Fibroblast of skin of right quadriceps (primary cell): ENCODE measurements around the gene HRCT1.
"Not testable (repeated sequence)": the region's sequence is repeated elsewhere in the genome, so short reads cannot be mapped to it uniquely, and the experiment has no call there.

Source experiments
- DNase-seq: peaks from one replicate; pipeline ENCODE4 v3.0.0-alpha.2; 2013

The HRCT1 gene

DNA sequence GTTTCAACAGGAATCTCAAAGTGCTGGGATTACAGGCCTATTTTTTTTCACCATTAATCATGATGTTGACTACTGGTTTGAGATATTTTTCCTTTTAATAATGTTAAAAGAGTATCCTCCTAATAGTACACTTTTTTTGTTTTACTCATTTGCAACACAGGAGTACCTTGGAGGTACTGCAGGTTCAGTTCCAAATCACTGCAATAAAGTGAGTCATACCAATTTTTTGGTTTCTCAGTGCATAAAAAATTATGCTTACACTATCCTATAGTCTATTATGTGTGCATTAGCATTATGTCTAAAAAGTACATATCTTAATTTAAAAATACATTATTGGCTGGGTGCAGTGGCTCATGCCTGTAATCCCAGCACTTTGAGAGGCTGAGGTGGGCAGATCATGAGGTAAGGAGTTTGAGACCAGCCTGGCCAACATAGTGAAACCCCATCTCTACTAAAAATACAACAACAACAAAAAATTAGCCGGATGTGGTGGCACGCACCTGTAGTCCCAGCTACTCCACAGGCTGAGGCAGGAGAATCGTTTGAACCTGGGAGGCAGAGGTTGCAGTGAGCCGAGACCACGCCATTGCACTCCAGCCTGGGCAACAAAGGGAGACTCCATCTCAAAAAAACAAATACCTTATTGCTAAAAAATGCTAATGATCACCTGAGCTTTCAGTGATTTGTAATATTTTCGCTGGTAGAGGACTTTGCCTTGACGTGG is 8.5 kb upstream of the HRCT1 start:
- DNase-seq: not testable (repeated sequence)

DNA sequence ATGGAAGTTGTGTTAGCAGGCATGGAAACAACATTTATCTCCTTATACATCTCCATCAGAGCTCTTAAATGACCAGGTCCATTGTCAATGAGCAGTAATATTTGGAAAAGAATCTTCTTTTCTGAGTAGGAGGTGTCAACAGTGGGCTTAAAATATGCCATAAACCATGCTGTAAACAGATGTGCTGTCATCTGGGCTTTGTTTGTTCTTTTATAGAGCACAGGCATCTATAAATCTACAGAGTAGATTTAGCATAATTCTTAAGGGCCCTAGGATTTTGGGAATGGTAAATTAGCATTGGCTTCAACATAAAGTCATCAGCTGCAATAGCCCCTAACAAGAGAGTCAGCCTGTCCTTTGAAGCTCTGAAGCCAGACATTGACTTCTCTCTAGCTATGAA is 7.7 kb upstream of the HRCT1 start:
- no peak for DNase-seq

DNA sequence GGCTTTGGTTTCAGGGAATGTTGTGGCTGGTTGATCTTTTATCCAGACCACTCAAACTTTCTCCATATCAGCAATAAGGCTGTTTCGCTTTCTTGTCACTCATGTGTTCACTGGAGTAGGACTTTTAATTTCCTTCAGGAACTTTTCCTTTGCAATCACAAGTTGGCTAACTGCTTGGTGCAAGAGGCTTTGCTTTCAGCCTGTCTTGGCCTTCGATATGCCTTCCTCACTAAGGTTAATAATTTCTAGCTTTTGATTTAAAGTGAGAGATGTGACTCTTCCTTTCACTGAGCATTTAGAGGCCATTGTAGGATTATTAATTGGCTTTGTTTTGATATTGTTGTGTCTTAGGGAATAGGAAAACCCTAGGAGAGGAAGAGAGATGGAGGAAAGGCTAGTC is 7.0 kb upstream of the HRCT1 start:
- DNase-seq: no peak

DNA sequence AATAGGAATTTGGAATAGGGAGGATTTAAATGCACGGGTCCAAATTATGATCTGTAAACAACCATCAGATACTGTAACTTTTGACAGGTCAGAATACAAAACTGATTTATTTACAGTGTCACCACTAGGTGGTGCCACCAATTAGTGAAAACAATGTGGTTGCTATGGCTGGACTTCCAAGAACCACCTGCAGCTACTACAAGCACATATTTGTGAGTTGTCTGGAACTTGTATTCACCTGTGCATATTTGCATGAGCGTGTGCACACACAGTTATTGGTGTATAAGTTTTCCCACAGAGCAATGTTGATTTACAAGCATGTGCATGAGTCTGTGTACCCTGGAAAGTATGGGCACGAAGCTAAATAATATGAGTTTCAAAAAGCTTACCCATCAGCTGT is 3.0 kb upstream of the HRCT1 start:
- peak; percentile 57 for DNase-seq

DNA sequence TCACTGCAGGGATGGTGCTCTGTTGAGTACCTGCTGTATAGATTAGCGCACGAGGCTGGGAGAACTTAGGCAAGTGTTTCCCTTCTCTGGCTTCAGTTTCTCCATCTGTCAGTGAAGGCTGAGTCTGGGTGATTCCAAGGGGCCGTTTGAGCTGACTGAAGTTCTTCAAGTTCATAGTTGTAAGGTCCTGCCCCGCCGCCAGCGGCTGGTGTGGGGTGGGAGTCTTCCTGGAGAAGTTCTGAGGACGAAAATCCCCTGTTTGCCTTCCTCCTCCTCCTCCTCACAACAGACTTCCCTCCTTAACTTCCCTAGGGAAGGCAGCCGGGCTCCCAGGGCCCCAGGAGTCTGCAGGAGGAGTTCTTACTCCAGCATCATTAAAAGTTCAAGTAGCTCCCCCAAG is 1.7 kb upstream of the HRCT1 start:
- no peak for DNase-seq

DNA sequence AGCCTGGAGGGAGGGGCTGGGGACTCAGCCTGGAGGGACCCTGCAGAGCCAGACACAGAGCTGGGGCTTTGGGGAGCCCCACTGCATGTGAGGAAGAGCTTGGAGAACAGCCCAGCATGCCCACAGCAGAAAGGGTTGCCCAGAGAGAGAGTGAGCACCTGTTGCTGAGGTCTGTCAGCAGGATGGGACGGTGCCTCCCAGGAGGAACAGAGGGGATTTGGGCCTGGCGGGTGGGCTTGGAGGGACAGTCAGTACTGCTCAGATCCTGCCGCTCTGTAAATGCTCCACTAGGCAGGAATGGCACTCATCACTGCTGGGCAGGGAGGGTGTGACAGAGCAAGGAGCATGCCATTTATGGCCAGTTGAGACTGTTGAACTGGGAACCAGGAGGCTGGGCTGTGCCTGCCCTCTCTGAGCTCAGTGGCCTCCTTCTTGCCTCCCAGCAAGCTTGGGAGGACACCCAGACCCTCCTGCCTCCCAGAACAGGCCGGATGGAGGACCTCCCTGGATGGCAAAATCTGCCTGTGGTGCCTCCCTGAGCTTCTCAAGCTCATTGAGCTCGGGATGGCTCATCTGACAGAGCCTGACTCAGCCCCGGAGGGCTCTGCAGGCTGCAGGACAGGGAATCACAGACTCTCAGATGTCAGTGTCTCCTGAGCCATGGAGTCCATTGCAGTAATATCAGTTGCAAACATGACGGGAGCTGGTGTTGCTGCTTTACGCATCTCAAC is 786 bp upstream of the HRCT1 start:
- DNase-seq: peak; percentile 54

DNA sequence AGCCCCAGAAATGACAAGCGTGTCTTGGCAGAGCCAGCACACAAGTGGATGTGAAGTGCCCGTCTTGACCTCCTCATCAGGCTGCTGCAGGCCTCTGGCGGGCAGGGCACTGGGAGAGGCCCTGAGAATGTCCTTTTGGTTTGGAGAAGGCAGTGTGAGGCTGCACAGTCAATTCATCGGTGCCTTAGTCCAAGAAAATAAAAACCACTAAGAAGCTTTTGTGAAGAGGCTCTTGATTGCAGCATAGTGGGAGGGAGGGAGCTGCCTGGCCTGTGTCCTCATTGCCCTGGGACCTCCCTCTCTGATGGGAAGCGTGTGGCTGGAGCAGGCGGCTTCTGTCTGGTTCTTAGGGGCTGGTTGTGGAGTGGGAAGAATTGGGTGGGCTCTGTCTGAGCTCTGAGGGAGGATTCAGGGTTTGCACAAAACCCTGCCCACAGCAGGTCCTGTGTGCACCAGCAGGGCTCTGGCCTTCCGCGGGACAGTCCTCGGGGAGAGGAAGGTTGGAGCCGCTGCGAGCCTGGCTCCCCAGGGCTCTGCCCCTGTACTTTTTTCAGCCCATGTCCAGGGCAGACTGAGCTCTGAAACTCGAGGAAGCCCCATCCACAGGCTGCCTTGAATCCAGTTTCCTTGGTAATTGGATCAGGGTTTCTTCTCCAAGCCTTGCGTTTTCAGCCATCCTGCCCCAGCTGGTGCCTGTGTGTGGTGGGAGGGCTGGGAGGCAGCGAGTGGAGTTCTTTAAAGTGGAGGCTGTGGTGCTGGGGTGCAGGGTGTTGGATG is 1.1 kb downstream of the HRCT1 start:
- peak; percentile 77 for DNase-seq

DNA sequence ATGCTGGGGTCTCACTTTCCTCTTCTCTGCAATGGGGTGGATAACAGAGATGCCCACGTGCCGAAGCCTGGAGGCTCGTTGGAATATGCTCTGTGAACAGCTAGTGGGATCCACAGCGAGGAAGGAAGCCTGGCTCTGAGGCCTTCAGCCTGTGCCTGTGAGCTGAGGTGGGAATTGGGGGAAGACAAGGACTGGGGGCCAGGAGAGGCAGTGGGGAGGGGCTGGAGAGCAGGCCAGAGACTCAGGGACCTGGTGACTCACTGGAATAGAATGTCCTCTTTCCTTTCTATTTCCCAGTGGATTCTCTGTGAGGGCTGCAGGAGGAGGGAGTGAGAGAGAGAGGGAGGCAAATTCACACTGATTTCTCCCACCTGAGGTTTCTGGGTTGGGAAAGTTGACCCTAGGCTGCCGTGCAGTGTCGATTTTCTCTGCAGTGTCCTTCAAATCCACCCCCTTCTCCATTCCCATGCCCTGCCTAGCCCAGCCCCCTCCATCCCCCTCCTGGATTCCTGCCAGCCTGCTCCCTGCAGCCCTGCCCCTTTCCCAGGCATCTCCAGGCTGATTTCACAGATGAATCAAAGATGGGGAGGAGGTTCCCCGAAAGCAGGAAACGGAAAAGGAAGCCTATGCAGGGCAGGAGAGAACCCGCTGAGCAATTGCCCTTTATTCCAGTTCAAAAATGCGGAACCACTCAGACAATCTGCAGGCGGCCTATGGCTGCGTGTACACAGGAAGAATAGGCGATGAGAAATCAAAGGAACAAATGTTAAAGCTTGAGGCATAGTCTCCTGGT is 1.9 kb downstream of the HRCT1 start:
- DNase-seq: peak; percentile 97

DNA sequence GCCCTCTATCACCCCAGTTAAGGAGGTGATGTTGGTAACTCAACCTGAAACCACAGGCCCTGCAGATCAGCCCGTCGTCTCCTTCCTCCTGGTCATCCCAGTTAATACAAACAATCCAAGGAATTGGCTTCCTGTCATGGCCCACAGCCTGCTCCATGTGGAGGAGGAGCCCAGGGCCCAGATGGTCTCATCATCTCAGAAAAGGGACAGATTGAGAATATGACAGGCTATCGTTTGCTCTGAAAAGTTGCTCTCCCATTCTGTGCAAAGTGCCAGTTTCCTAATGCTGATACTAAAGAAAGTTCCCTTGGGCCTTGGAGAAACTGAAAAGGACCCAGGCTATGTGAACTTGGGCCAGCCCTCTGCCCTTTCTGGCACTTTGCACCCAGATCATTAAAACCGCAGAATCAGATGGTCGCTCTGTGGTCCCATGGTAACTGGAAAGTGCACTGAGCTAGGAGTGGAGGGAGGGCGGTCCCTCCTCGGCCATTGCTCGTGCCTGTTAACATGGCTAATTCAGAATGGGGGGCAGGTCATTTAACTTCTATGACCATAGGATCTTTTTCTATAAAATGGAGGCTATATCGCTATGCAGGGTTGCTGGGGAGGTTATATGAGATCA is 2.6 kb downstream of the HRCT1 start:
- no peak for DNase-seq

DNA sequence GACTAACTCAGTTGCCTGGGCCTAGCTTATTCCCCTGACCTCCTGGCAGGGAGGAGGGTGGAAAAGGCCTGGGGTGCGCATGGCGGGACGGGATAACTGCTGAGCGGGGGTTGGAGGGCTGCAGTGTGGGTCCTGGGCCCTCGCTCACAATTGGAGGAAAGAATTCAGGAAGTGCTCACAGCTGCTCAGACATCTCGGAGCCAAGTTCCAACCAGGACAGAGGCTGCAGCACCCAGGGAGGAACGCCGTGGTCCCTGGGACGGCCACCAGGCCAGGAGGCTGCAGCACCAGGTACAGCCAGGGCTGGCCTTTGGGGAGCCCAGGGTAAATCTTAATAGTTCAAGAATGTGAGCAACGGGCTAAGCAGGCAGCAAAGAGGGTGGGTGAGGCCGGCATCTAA is 3.3 kb downstream of the HRCT1 start, which contains the start of gene SPAAR:
SPAAR (plus strand) TSS at position 217 of the 400 bp plus-strand sequence. CDS start 974 bp downstream, outside the sequence.
- DNase-seq: no peak

DNA sequence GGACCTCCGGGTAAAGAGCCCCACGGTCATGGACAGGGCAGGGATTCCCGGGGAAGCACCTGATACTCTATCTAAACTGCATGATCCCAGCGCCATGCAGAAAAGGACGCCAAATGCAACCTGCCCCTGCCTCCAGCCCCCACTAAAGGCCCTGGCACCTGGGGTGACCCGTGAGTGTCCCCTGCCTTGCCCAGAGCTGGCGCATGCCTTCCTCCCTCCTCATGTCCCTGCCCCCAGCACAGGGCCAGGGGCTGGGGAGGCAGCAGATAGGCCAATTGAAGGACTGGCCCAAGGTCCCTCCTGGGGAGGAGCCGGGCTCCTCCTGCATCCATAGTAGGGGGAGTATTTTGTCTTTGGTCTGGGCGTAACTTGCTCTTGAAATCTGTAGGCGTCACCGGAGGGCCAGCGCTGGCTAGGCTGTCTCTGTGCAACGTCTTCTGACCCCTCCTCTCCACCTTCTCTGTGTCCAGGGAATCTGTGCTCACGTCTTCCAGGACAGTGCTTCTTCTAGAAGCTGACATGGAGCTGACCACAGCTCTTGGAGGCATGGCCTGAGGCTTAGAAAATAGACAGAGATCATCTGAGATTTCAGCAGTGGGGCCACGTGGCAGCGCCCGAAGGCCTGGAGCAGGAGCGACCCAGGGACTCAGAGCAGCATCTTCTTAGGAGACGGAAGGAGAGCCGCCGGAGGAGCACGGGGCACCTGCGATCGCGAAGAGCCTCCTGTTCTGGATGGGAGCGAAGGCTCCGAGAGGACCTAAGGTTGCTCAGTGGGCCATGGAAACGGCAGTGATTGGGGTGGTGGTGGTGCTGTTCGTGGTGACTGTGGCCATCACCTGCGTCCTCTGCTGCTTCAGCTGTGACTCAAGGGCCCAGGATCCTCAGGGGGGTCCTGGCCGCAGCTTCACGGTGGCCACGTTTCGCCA is 3.9 kb downstream of the HRCT1 start:
- no peak for DNase-seq

DNA sequence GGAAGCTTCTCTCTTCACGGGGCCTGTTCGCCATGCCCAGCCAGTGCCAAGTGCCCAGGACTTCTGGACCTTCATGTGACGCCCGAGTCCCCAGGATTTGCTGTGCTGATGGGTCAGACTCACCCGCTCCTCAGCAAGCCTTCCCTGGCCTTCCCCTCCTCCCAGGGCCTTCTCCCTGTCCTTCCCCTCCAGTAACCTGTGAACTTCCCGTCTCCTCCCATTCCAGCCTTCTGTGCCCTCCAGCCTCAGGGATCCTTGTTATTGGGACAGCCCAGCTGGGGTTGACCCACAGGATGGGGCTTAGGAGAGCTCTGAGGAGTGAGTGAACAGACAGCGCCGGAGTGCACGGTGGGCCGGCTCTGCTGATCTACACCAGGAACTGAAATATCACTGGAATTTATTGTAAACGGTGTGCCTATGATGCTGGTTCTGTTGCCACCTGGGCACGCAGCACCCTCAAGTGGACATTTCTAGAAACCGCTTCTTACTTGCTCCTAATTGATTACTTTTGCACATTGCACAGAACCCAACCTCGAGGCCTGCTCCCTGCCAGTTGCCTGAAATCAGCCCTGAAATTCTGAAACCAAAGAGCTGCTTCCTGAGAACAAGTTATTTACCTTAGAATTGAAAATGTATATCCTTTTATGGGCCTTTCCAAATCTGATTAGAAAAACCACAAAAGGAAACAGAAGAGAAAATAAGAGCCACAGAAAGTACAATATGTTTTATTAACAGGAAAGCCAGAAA is 4.8 kb downstream of the HRCT1 start:
- peak; percentile 61 for DNase-seq

DNA sequence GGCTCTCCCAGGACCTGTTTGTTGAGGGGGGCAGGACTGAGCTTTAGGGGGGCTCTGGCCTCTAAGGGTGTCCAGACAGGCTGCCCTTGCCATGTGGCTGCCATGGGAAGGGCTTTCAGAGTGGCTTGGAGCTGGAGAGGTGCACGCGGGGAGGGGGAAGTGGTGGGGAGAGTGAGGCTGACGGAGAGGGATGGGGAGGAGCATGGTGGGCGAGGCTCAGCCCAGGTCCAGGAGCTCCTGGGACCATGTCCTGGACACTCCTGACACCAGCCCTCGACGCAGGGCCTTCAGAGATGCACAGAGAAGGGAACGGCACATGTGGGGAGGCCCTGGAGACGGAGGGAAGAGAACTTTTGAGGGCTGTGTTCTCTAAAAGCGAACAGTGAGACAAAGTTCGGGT is 5.7 kb downstream of the HRCT1 start:
- no peak for DNase-seq

DNA sequence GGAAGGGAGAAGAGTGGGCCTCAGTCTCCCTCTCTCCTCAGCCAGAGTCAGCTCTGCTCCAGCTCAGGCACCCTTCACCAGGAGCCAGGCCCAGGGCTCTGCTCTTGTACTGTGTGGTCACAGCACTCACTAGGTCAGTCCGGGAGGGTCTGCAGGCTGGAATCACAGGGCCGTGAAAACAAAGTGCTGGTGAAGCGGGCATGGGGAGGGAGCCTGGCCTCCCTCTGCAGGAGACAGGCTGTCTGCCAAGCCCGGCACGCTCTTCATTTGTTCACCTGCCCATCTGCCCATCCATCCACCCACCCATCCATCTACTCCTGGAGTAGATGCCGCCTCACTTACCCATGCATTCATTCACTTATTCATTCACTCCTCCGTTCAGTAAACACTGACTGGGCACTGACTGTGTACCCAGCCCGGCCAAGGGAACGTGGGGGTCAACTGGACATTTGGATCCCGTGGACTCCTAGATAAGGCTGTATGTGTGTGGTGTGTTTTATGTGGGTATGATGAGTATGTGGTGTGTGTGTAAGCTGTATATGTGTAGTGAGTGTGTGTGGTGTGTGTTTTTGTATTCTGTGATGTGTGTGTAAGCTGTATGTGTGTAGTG is 6.9 kb downstream of the HRCT1 start:
- DNase-seq: no peak

DNA sequence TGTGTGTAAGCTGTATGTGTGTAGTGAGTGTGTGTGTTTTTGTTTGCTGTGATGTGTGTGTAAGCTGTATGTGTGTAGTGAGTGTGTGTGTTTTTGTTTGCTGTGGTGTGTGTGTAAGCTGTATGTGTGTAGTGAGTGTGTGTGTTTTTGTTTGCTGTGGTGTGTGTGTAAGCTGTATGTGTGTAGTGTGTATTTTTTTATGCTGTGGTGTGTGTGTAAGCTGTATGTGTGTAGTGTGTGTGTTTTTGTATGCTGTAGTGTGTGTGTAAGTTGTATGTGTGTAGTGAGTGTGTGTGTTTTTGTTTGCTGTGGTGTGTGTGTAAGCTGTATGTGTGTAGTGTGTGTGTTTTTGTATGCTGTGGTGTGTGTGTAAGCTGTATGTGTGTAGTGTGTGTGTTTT is 7.4 kb downstream of the HRCT1 start:
- DNase-seq: not testable (repeated sequence)

DNA sequence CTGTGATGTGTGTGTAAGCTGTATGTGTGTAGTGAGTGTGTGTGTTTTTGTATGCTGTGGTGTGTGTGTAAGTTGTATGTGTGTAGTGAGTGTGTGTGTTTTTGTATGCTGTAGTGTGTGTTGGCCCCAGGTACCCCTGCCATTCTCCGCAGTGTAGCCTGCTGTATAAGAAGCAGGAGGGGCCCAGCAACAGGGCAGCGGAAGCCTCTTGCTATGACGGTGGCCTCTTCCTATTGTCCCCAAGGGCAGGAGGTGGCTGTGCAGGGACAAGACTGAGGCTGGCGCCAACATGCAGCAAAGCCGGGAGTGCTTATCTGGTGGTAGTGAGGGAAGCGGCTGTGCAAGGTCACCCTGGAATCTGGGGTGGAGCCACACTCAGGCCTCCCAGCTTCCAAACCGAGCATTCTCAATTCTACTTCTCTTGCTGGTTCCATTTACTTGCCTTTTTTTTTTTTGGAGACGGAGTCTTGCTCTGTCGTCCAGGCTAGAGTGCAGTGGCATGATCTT is 8.4 kb downstream of the HRCT1 start:
- DNase-seq: peak; percentile 25

DNA sequence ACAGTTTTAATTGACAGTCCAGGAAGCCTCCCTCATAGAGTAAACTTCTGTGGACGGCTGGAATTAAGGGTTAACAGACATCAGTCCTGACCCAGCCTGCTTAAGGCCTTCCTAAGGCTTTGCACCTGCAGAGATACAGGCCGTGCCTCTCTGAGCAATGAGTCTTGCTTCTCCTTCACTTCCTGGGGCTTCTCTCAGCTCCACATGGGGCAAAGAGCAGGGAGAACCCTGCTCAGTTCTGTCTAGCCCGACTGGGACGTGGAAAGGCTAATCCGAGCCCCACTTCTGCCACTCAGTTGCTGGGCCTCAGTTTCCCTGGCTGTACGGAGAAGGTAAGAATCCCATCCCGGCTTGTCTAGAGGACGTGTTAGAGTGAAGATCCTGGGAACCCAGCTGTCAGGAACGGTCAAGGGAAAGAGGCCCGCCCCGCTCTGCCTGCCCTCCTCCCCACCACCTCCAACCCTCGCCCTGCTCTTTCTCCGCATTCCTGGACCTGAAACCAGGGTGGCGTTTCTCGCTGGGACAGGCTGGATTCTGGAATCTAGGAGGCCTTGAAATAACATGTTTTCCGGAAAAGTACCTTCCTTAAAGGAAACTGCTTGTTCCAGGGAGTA is 9.8 kb downstream of the HRCT1 start:
- no peak for DNase-seq

DNA sequence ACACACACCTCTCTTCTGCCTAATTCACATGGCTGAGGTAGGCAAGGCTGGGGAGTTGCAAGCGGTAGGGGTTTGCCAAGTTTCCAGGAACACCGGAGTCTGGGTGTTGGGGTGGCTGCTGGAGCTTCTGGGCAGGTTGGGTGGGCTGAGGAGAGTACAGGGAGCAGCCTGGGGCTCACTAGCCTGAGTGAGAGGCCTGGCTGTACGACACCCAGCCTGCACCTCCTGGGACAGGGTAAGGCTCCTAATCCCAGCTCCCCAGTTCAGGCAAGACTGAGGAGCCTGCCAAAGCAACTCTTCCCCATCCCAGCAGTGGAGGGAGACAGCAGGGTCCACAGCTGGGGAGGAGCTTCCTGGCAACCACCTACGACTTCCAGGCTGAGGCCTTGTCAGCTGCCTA is 11.3 kb downstream of the HRCT1 start:
- no peak for DNase-seq

DNA sequence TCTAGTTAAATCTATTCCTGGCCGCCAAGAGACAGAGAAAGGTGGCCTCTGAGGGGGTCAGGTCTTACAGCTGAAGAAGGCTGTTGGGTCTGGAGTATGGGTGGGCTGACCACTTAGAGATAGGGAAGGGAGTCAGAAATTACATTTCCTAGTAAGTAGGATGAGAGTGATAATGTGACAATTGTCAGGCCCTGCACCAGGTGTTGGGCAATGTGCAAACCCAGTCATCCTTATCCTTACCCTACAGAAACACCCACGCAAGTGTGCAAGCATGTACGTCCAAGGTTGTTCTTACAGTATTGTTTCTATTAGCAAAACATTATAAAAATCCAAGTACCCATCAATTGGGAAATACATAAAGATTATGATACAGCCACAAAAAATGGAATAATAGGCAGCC is 12.8 kb downstream of the HRCT1 start:
- no peak for DNase-seq
